HEK293 (cell line): Measurements from ENCODE around the gene CHRNA9.

Source experiments
- CTCF ChIA-PET: fragments of 350-600 bp; formaldehyde crosslinking; extraction: SDS; loops from one replicate; lab custom pipeline; 2021; ENCODE audit warnings: antibody characterized with exemption; lab: Yijun Ruan, JAX
- POLR2A ChIA-PET: fragments of 300-600 bp; formaldehyde crosslinking; extraction: SDS; loops from one replicate; lab custom pipeline; 2020; ENCODE audit warnings: antibody characterized with exemption, inconsistent platforms; lab: Yijun Ruan, JAX
- H3K27ac ChIP-seq: fragments of 200-500 bp; sonication (Bioruptor generic); 2 replicates; pipeline ENCODE4 v1.5.1; 2014; ENCODE audit warnings: low read depth, low read length, control low read depth, inconsistent platforms; ENCODE audit errors: extremely low read depth
- H3K36me3 ChIP-seq, 2 experiments: fragments of 200-500 bp in 1 of 2; sonication (Bioruptor generic) in 1 of 2; 1 replicate in 1 of 2; 2 replicates in 1 of 2; pipeline ENCODE4 v1.5.1; 2014 to 2017; ENCODE audit warnings: inconsistent platforms in 2 of 2, low read length in 2 of 2; ENCODE audit not compliant: control insufficient read depth in 2 of 2, insufficient read depth in 1 of 2
- H3K4me1 ChIP-seq: fragments of 200-500 bp; sonication (Bioruptor generic); 2 replicates; pipeline ENCODE4 v1.5.1; 2014; ENCODE audit warnings: mild to moderate bottlenecking, low read length, inconsistent platforms; ENCODE audit not compliant: control insufficient read depth, insufficient read depth
- H3K4me3 ChIP-seq: 2 replicates; pipeline ENCODE4 v1.5.1; 2011; ENCODE audit warnings: low read depth, mild to moderate bottlenecking, control low read depth, low read length, moderate library complexity
- H3K9me3 ChIP-seq: fragments of 200-500 bp; sonication (Bioruptor generic); 2 replicates; pipeline ENCODE4 v1.5.1; 2014; ENCODE audit warnings: low read depth, low read length, inconsistent platforms; ENCODE audit not compliant: control insufficient read depth, insufficient read depth
- GLIS1 ChIP-seq: fragments of 450-650 bp; formaldehyde crosslinking; IDR thresholded peaks from 2 replicates; pipeline ENCODE4 v1.5.1; 2016; ENCODE audit warnings: missing biosample characterization, missing genetic modification characterization
- HOXA7 ChIP-seq: sonication (generic); formaldehyde crosslinking; IDR thresholded peaks from 2 replicates; pipeline ENCODE4 v1.8.1; 2022; ENCODE audit warnings: missing genetic modification reagents, borderline replicate concordance
- KLF7 ChIP-seq: fragments of 450-650 bp; formaldehyde crosslinking; IDR thresholded peaks from 2 replicates; pipeline ENCODE4 v1.5.1; 2016; ENCODE audit warnings: missing biosample characterization, missing genetic modification characterization, borderline replicate concordance
- KLF9 ChIP-seq: fragments of 450-650 bp; formaldehyde crosslinking; IDR thresholded peaks from 2 replicates; pipeline ENCODE4 v1.5.1; 2016; ENCODE audit warnings: missing biosample characterization, missing genetic modification characterization, low read depth
- MEIS1 ChIP-seq: sonication (generic); formaldehyde crosslinking; IDR thresholded peaks from 2 replicates; pipeline ENCODE4 v1.8.1; 2022; ENCODE audit warnings: missing genetic modification reagents, mild to moderate bottlenecking, borderline replicate concordance
- MZF1 ChIP-seq: fragments of 450-650 bp; formaldehyde crosslinking; IDR thresholded peaks from 2 replicates; pipeline ENCODE4 v1.5.1; 2017; ENCODE audit warnings: missing biosample characterization, missing genetic modification characterization, borderline replicate concordance
- OVOL3 ChIP-seq: fragments of 450-650 bp; formaldehyde crosslinking; IDR thresholded peaks from 2 replicates; pipeline ENCODE4 v1.5.1; 2016; ENCODE audit warnings: missing biosample characterization, missing genetic modification characterization
- ZBTB1 ChIP-seq: fragments of 450-650 bp; formaldehyde crosslinking; IDR thresholded peaks from 2 replicates; pipeline ENCODE4 v1.5.1; 2016; ENCODE audit warnings: missing biosample characterization, missing genetic modification characterization
- ZEB2 ChIP-seq: fragments of 450-650 bp; formaldehyde crosslinking; IDR thresholded peaks from 2 replicates; pipeline ENCODE4 v1.5.1; 2016; ENCODE audit warnings: missing biosample characterization, missing genetic modification characterization
- ZNF10 ChIP-seq: fragments of 450-650 bp; formaldehyde crosslinking; IDR thresholded peaks from 2 replicates; pipeline ENCODE4 v1.5.1; 2017; ENCODE audit warnings: missing biosample characterization, missing genetic modification characterization
- ZNF121 ChIP-seq: fragments of 450-650 bp; formaldehyde crosslinking; IDR thresholded peaks from 2 replicates; pipeline ENCODE4 v1.5.1; 2016; ENCODE audit warnings: missing biosample characterization, missing genetic modification characterization
- ZNF132 ChIP-seq: fragments of 450-650 bp; formaldehyde crosslinking; IDR thresholded peaks from 2 replicates; pipeline ENCODE4 v1.5.1; 2017; ENCODE audit warnings: missing biosample characterization, missing genetic modification characterization, borderline replicate concordance
- ZNF169 ChIP-seq: fragments of 450-650 bp; formaldehyde crosslinking; IDR thresholded peaks from 2 replicates; pipeline ENCODE4 v1.5.1; 2016; ENCODE audit warnings: missing biosample characterization, missing genetic modification characterization
- ZNF174 ChIP-seq: fragments of 450-650 bp; formaldehyde crosslinking; IDR thresholded peaks from 2 replicates; pipeline ENCODE4 v1.5.0; 2017; ENCODE audit warnings: missing biosample characterization, mild to moderate bottlenecking, missing genetic modification characterization
- ZNF184 ChIP-seq: fragments of 450-650 bp; IDR thresholded peaks from 2 replicates; pipeline ENCODE4 v1.5.1; 2018; ENCODE audit warnings: missing biosample characterization, mild to moderate bottlenecking, missing genetic modification characterization
- ZNF274 ChIP-seq, 2 experiments: fragments of 200-500 bp in 1 of 2; fragments of 450-650 bp in 1 of 2; sonication (Bioruptor generic) in 1 of 2; formaldehyde crosslinking in 1 of 2; IDR thresholded peaks; 2 replicates each; pipeline versions ENCODE4 v1.5.1 to v1.6.1; 2014 to 2016; ENCODE audit warnings: borderline replicate concordance in 1 of 2, inconsistent platforms in 1 of 2, low read length in 1 of 2, missing biosample characterization in 1 of 2, missing genetic modification characterization in 1 of 2
- ZNF48 ChIP-seq: fragments of 450-650 bp; formaldehyde crosslinking; IDR thresholded peaks from 2 replicates; pipeline ENCODE4 v1.5.1; 2016; ENCODE audit warnings: missing biosample characterization, missing genetic modification characterization
- ZNF501 ChIP-seq: fragments of 450-650 bp; formaldehyde crosslinking; IDR thresholded peaks from 2 replicates; pipeline ENCODE4 v1.5.1; 2016; ENCODE audit warnings: missing biosample characterization, missing genetic modification characterization
- ZNF529 ChIP-seq: fragments of 450-650 bp; formaldehyde crosslinking; IDR thresholded peaks from 2 replicates; pipeline ENCODE4 v1.5.1; 2017; ENCODE audit warnings: missing genetic modification characterization, missing biosample characterization; ENCODE audit not compliant: insufficient replicate concordance
- ZNF596 ChIP-seq: fragments of 450-650 bp; IDR thresholded peaks from 2 replicates; pipeline ENCODE4 v1.5.0; 2018; ENCODE audit warnings: missing biosample characterization, mild to moderate bottlenecking, missing genetic modification characterization, moderate library complexity
- ZNF610 ChIP-seq: fragments of 450-650 bp; formaldehyde crosslinking; IDR thresholded peaks from 2 replicates; pipeline ENCODE4 v1.5.1; 2016; ENCODE audit warnings: missing biosample characterization, missing genetic modification characterization, borderline replicate concordance
- ZNF621 ChIP-seq: fragments of 450-650 bp; formaldehyde crosslinking; IDR thresholded peaks from 2 replicates; pipeline ENCODE4 v1.5.1; 2017; ENCODE audit warnings: missing biosample characterization, missing genetic modification characterization
- ZNF626 ChIP-seq: fragments of 450-650 bp; sonication (Bioruptor Pico); formaldehyde crosslinking; IDR thresholded peaks from 2 replicates; pipeline ENCODE4 v1.5.1; 2018; ENCODE audit warnings: missing biosample characterization, missing genetic modification characterization, inconsistent platforms
- ZNF701 ChIP-seq: fragments of 450-650 bp; formaldehyde crosslinking; IDR thresholded peaks from 2 replicates; pipeline ENCODE4 v1.5.1; 2016; ENCODE audit warnings: missing biosample characterization, missing genetic modification characterization
- ZNF776 ChIP-seq: fragments of 450-650 bp; formaldehyde crosslinking; IDR thresholded peaks from 2 replicates; pipeline ENCODE4 v1.5.0; 2017; ENCODE audit warnings: missing biosample characterization, missing genetic modification characterization, borderline replicate concordance
- ZNF792 ChIP-seq: fragments of 450-650 bp; formaldehyde crosslinking; IDR thresholded peaks from 2 replicates; pipeline ENCODE4 v1.5.1; 2016; ENCODE audit warnings: missing biosample characterization, missing genetic modification characterization
- TF ChIP-seq, protein P1 (sequence below): fragments of 450-650 bp; formaldehyde crosslinking; conservative IDR thresholded peaks from 2 replicates; pipeline ENCODE4 v1.5.1; 2016; ENCODE audit warnings: low read depth, missing biosample characterization, missing genetic modification characterization
- TF ChIP-seq, protein P2 (sequence below): fragments of 450-650 bp; formaldehyde crosslinking; IDR thresholded peaks from 2 replicates; pipeline ENCODE4 v1.5.1; 2017; ENCODE audit warnings: missing biosample characterization, missing genetic modification characterization
- TF ChIP-seq, protein P3 (sequence below): fragments of 450-650 bp; formaldehyde crosslinking; IDR thresholded peaks from 2 replicates; pipeline ENCODE4 v1.5.0; 2017; ENCODE audit warnings: missing biosample characterization, missing genetic modification characterization, borderline replicate concordance

Gene CHRNA9

DNA sequence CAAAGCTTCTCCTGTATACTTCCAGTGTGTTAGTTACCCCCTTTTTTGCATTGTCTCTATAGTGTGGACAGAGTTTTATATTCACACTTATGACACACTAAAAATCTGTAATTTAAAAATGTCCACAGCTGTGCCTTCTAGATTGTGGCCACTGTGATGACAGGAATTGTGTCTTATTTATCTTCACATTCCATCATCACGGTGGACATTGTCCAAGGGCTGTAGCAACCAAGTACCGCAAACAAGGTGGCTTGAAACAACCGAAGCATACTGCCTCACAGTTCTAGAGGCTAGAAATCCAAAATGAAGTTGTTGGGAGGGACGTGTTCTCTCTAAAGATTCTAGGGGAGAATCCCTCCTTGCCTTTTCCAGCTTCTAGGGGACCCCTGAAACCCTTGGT is 32.3 kb downstream of the CHRNA9 start:
- POLR2A ChIA-PET, result no interaction called here
- CTCF ChIA-PET, result interaction anchor here (0.6 kb wide), 1 partner anchor 10 kb away, joined by 3 read pairs; no protein-coding TSS in a partner anchor
- H3K9me3 ChIP-seq, result no peaks in the 10 kb centered on the region
- H3K27ac ChIP-seq, result no peak overlapping the region
- no peaks in the 10 kb centered on the region for H3K4me1 ChIP-seq
- TF ChIP-seq, protein P1, sequence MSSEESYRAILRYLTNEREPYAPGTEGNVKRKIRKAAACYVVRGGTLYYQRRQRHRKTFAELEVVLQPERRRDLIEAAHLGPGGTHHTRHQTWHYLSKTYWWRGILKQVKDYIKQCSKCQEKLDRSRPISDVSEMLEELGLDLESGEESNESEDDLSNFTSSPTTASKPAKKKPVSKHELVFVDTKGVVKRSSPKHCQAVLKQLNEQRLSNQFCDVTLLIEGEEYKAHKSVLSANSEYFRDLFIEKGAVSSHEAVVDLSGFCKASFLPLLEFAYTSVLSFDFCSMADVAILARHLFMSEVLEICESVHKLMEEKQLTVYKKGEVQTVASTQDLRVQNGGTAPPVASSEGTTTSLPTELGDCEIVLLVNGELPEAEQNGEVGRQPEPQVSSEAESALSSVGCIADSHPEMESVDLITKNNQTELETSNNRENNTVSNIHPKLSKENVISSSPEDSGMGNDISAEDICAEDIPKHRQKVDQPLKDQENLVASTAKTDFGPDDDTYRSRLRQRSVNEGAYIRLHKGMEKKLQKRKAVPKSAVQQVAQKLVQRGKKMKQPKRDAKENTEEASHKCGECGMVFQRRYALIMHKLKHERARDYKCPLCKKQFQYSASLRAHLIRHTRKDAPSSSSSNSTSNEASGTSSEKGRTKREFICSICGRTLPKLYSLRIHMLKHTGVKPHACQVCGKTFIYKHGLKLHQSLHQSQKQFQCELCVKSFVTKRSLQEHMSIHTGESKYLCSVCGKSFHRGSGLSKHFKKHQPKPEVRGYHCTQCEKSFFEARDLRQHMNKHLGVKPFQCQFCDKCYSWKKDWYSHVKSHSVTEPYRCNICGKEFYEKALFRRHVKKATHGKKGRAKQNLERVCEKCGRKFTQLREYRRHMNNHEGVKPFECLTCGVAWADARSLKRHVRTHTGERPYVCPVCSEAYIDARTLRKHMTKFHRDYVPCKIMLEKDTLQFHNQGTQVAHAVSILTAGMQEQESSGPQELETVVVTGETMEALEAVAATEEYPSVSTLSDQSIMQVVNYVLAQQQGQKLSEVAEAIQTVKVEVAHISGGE, result no peak
- TF ChIP-seq ZNF10 (tag by site-specific recombination) (no peak), ZNF184 (tag by site-specific recombination) (no peak), ZNF174 (tag by site-specific recombination) (no peak), ZEB2 (tag by site-specific recombination) (no peak), ZNF169 (tag by site-specific recombination) (no peak), KLF7 (tag by site-specific recombination) (no peak), MZF1 (tag by site-specific recombination) (no peak), ZNF501 (tag by site-specific recombination) (no peak), ZNF610 (tag by site-specific recombination) (no peak), GLIS1 (no peak), ZNF274 (IDR thresholded peaks at IDR 0.05; ENCODE audit: low read length) (no peak), ZNF274 (tag by site-specific recombination; IDR thresholded peaks at IDR 0.05; ENCODE audit: borderline replicate concordance) (no peak), ZNF529 (no peak)
- no peaks in the 10 kb centered on the region for H3K36me3 ChIP-seq
- no peak overlapping the region for H3K4me3 ChIP-seq

DNA sequence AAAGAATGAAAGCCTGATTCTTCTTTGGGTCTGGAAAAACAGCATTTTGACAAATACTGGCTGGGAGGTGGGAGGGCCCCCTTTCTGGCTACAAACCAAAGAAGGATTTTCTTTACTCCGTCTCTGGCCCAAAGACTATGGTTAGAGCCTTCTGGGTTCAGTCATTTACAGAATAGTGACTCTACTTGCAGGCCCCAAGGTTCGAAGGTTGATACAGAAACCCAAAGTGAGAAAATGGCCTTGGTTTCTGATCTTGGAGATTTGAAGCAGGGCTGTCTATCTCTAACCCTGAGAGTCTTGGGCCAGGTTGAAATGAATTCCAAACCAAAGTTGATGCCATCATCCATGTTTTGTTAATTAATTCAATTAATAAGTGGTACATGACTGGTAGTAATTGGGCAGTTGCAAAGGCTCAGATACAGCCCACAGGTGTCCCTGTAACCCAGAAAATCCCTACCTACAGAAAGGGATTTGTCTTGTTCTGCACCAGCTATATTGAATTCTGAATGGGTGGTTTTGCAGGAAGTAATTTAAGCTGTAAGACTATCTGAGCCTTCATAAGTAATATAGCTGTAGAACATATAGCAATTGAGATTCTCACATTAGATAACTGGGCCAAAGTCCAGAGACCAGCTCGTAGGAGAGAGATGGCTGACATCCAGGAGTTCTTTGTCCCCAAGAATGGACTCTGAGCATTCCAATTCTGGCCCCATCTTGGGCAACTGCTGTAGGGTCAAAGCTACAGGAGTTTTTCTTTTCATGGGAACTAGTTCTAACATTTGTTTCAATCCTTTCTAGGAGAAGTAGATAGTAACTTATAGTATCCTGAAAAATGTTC is 34.5 kb downstream of the CHRNA9 start:
- Histone ChIP-seq H3K4me1 (no peaks in the 10 kb centered on the region), H3K4me3 (no peak overlapping the region), H3K9me3 (no peaks in the 10 kb centered on the region), H3K36me3 (no peaks in the 10 kb centered on the region), H3K27ac (no peak overlapping the region)
- ChIA-PET POLR2A (no interaction called here), CTCF (no interaction called here)
- no peak for TF ChIP-seq ZNF621 (tag by site-specific recombination)
- TF ChIP-seq ZNF132 (tag by site-specific recombination), result no peak
- no peak for TF ChIP-seq ZNF596 (tag by site-specific recombination)
- no peak for TF ChIP-seq ZNF121 (tag by site-specific recombination)
- TF ChIP-seq OVOL3, result no peak
- TF ChIP-seq ZNF626 (tag by site-specific recombination), result no peak
- no peak for TF ChIP-seq ZNF48 (tag by site-specific recombination)
- no peak for TF ChIP-seq ZNF792 (tag by site-specific recombination)
- TF ChIP-seq, protein P2, sequence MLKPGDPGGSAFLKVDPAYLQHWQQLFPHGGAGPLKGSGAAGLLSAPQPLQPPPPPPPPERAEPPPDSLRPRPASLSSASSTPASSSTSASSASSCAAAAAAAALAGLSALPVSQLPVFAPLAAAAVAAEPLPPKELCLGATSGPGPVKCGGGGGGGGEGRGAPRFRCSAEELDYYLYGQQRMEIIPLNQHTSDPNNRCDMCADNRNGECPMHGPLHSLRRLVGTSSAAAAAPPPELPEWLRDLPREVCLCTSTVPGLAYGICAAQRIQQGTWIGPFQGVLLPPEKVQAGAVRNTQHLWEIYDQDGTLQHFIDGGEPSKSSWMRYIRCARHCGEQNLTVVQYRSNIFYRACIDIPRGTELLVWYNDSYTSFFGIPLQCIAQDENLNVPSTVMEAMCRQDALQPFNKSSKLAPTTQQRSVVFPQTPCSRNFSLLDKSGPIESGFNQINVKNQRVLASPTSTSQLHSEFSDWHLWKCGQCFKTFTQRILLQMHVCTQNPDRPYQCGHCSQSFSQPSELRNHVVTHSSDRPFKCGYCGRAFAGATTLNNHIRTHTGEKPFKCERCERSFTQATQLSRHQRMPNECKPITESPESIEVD, result no peak
- TF ChIP-seq, protein P3, sequence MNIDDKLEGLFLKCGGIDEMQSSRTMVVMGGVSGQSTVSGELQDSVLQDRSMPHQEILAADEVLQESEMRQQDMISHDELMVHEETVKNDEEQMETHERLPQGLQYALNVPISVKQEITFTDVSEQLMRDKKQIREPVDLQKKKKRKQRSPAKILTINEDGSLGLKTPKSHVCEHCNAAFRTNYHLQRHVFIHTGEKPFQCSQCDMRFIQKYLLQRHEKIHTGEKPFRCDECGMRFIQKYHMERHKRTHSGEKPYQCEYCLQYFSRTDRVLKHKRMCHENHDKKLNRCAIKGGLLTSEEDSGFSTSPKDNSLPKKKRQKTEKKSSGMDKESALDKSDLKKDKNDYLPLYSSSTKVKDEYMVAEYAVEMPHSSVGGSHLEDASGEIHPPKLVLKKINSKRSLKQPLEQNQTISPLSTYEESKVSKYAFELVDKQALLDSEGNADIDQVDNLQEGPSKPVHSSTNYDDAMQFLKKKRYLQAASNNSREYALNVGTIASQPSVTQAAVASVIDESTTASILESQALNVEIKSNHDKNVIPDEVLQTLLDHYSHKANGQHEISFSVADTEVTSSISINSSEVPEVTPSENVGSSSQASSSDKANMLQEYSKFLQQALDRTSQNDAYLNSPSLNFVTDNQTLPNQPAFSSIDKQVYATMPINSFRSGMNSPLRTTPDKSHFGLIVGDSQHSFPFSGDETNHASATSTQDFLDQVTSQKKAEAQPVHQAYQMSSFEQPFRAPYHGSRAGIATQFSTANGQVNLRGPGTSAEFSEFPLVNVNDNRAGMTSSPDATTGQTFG (tag by site-specific recombination), result no peak
- no peak for TF ChIP-seq HOXA7 (CRISPR knock-in tag)
- TF ChIP-seq KLF9 (tag by site-specific recombination), result no peak
- no peak for TF ChIP-seq MEIS1 (CRISPR knock-in tag)
- TF ChIP-seq ZNF701 (tag by site-specific recombination), result no peak
- no peak for TF ChIP-seq ZBTB1
- no peak for TF ChIP-seq ZNF776
- no peak for TF ChIP-seq ZNF610 (tag by site-specific recombination)
